ENCODE results near the gene GIMAP7.

GIMAP7 gene

DNA sequence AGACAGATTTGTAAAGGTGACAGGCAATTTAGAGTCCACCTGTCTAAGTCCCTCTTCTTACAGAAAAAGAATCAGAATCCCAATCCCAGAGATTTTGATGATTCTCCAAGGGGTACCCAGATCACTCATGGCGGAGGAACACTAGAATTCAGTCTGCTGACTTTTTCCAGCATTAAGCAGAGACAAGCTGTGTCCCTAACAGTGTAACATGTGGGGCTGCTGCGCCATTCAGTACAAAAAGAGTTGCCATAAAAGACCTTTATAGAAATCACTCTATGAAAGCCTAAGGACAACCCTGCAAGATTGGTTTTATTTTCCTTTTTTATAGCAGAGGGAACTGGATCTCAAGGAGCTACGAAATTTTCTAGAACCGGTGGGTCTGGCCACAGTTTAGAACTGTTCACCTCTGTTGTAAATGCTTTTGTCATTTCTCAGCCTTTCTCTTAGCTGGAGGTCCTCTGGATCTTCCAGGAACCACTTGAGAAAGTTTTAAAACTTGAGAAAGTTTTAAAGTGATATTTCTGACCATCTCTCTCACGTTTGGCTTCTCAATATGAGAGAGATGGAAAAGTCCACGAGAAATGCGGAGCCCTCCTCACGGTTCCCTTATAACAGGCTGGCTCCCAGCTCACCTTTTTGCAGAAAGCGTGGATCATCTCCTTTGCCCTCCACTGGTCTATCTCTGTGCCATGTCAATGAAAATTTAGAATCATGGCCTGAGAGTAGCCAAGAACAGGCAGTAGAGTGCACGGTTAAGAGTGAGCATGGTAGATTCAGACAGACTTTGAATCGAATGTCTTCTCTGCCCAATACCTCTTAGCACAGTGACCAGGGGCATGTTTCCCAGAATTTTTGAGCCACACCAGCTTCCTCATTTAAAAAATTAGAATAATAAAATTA lies 826 bp downstream of the GIMAP7 start:
- no peak for DNase-seq

DNA sequence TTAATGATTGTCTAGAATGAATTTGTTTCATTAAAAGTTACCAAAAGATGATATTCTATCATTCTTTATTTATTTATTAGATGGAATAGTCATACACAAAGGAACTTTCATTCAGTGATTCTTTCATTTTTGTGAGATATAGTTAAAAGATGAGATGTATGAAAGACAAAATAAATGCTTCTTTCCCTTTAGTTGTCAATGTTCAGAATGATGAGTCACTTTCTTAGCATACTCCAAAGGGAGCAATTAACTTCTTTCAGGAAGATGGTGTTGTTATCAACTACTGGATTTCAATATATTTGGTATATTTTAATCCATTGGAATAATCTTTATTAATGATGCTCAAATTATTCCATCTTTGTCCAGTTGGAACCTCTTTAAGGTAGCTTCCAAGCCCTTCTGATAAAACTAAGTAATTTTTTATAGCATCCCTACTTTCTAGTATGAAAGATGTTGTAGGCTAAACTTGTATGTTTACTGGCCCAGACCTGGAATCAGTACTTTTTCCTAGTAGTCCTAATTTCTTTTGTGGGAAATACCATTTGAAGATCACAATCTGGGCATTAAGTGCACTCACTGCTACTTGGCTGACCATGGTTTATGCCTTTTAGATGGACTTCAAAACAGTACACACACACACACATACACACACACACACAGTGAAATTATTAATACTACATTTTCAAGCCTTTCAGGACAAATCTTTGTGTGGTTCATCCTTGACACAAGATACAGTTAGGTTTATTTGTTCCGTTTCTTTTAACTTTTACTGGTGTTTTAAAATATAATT lies 2.5 kb downstream of the GIMAP7 start:
- DNase-seq, result no peak

- no peak for DNase-seq
Observed at GRCh38 chr7:150519310-150519709, 4.6 kb downstream of the GIMAP7 start.

DNA sequence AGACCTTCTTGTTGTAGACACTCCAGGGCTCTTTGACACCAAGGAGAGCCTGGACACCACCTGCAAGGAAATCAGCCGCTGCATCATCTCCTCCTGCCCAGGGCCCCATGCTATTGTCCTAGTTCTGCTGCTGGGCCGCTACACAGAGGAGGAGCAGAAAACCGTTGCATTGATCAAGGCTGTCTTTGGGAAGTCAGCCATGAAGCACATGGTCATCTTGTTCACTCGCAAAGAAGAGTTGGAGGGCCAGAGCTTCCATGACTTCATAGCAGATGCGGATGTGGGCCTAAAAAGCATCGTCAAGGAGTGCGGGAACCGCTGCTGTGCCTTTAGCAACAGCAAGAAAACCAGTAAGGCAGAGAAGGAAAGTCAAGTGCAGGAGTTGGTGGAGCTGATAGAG lies 5.5 kb downstream of the GIMAP7 start:
- DNase-seq, result no peak

DNA sequence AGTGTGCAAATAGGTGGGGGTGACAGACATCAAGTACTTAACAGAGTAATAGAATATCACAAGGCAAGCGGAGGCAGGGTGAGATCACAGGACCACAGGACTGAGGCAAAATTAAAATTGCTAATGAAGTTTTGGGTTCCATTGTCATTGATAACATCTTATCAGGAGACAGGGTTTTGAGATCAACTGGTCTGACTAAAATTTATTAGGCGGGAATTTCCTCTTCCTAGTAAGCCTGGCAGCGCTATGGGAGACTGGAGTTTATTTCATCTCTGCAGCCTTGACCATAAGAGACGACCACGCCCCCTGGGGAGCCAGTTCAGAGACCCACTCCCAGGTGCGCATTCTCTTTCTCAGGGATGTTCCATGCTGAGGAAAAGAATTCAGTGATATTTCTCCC lies 8.3 kb downstream of the GIMAP7 start:
- DNase-seq, result peak; percentile 25

- no peak for DNase-seq
Observed at GRCh38 chr7:150524018-150524417, 9.3 kb downstream of the GIMAP7 start.

- DNase-seq, result no peak
Observed at GRCh38 chr7:150531704-150532103, 17.0 kb downstream of the GIMAP7 start.

- no peak for DNase-seq
Observed at GRCh38 chr7:150538259-150538658, 23.6 kb downstream of the GIMAP7 start.

- no peak for DNase-seq
Observed at GRCh38 chr7:150553163-150553562, 38.5 kb downstream of the GIMAP7 start.

- DNase-seq, result no peak
Observed at GRCh38 chr7:150556521-150557138, 42.0 kb downstream of the GIMAP7 start.

DNA sequence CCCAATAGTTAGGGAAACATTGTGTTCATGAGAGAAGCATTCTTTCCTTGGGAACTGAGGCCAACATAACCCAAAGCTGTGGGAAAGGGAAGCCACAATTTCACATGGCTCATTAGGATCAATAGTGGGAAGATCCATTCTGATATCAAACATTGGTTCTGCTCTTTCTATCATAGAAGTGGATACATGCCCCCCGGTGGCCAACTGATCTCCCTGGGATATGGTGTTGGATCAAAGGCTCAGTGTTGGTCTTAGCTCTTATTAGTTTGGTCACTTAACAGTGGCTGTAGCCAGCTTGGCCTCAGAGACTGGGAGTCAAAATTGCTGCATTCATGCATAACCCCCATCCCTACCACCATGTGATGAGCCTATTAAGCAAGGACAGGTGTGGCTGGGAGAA lies 45.8 kb downstream of the GIMAP7 start:
- DNase-seq, result no peak

- no peak for DNase-seq
Observed at GRCh38 chr7:150562919-150563318, 48.2 kb downstream of the GIMAP7 start.

DNA sequence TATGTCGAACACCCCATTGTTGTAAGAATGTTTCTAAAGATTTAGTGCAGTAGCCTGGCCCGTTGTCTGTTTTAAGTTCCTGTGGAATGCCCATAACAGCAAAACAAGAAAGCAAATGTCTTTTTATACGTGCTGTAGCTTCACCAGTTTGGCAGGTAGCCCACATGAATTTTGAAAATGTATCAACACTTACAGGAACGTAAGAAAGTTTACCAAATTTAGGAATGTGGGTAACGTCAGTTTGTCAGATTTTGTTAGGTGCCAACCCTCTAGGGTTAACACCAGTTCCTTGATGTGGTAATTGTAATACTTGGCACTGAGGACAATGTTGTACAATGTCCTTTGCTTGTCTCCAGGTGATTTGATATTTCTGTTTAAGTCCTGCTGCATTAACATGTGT lies 49.3 kb downstream of the GIMAP7 start:
- DNase-seq, result no peak

DNA sequence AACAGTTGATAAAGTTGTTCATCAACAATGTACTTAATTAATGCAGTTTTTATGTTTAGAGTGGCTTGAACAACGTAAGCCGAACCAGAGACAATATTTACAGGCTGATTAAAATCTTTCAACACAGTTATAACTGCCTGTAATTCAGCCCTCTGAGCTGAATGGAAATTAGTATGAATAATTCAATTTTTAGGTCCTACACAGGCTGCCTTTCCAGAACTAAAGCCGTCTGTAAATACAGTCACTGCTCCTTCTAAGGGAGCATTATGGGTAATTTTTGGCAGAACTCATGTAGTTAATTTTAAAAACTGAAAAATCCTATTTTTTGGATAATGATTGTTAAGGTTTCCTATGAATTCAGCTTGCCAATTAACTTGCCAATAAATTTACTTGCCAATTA lies 49.9 kb downstream of the GIMAP7 start:
- DNase-seq, result no peak

DNA sequence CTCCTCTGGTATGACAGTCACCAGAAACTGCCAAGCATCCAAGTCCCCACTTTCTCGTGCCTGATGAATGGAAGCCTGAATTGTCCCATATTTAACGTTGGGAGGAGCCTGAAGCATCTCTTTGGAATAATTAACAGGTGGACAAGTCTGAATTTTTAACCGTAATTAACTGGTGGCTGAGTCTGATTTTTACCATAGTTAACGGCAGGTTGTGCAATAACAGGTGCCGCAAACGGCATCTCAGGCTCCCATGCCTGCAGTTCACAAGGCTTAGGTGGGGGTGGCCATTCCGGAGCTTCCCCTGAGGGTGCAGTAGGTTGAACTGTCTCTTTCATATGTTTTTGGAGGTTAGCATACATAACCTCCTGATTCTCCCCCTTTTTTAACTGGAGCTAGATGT lies 50.6 kb downstream of the GIMAP7 start:
- DNase-seq, result no peak

- no peak for DNase-seq
Observed at GRCh38 chr7:150566123-150566522, 51.5 kb downstream of the GIMAP7 start.

DNA sequence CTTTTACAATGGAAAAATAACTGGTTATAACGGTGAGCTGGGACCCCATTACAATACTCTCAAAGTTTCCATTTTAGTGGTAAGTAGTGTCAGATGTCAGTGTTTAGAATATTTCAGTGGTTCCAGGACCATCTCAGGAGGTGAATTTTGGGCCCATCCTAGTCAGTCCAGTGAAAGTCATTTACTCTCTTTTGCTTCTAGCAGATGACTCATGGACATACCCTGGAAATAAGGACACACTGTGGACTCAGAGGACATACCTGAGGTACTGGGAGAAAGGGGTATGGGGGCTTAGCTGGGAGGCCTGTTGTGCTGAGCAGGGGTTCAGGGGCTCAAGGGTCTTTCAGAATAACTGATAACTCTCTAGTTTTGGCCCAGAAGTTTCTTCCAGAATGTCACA lies 51.9 kb downstream of the GIMAP7 start:
- no peak for DNase-seq

DNA sequence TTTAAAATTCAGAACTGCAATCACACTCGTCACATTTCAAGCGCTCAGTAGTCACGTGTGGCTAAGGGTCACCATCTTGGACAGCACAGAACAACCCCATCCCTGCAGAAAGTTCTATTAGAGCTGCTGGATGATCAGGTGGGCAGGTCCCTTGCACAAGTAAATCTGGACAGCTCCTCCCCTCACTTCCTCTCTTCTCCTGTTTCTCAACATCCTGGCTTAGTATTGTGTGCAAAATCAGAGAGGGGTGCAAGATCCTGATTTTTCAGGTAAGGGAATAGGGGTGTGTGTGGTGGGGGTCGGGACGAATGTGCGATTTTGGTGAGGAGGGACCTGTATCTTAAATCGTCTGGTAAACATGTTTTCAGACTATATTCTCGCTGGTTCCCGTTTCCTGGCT lies 52.5 kb downstream of the GIMAP7 start, which contains the start of gene GIMAP4:
Gene GIMAP4, plus strand, starts transcription at position 222 of the 400 bp plus-strand sequence. CDS start 2,512 bp downstream, outside the sequence.
- DNase-seq, result no peak

DNA sequence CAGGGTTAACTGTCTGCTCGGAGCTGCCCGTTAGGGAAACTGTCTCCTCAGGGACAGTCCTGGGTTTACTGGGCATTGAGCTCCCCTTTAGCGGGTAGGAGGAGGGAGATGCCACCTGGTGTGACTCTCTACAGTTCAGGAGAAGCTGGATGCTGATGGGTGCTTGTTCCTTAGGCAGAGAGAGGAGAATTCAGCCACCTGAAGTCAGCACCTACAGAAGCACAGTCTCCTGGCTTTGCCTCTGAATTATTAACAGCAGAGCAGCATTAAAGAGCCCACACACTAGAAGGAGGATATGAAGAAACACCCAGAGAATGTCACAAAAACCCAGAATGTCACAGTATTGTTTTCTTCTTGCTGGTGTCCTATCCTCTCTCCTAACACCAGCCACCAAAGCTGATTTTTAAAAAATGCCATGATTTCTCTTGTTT lies 53.2 kb downstream of the GIMAP7 start:
- DNase-seq, result no peak

DNA sequence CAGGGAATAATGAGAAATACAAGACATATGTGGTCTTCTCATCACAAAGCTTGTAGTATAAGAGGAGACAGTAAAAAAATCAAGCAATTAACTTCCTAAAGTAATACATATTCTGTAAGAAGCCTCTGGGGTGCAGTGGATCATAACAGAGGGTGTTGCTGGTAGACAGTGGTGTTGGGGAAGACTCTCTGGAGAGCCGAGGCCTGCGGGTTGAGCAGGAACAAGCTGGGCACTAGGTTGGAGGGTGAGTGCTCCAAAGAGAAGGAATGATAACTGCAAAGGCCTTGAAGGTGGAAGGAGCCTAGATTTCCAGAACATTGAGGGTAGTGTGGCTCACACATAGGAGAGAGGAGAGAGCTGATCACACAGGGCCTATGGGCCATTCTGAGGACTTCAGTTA lies 54.0 kb downstream of the GIMAP7 start:
- no peak for DNase-seq

DNA sequence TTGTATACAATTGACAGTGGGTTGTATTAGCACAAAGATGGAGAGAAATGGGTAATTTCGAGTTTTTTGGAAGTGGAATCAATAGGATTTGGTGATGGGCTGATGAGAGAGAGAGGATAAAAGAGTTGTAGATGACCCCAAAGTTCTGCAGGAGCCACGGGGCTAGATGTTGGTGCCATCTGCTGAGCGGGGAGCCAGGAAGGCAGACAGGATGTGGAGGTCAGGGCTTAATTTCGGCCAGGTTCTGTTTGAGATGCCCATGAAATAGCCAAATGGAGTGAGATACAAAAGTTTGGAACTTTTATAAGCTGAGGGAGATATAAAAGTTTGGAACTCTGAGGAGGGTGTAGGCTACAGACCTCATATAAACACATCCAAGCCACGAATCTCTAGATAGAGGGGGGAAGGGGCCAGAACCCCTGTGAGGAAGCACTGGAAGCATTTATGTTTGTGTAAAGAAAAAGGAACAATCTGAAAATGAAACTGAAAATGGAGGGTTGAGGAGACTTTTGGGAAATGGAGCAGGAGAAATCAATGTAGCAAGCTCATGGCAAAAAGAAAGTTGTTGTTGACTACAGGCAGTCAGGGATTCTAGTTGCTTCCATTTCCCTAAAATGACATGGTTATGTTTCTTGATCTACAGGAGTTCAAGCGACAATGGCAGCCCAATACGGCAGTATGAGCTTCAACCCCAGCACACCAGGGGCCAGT lies 54.7 kb downstream of the GIMAP7 start:
- DNase-seq, result no peak

All from NCI-H146 (cell line).